Stimulated activated CD4-positive, alpha-beta T cell treated with anti-CD3 and anti-CD28 coated beads, Interleukin-12 subunit alpha, Interleukin-12 subunit beta, amount 100 ng/mL, for 24 hours (primary cell): ENCODE results near the gene DYSF.

Experiments
- DNase-seq, 2 experiments: peaks; one replicate each; pipeline ENCODE4 v3.0.0-alpha.2; 2020; ENCODE audit warnings: low read depth in 2 of 2

DYSF gene

GRCh38 chr2:71706836-71707235, 253.5 kb downstream of the DYSF start:
- no peak for DNase-seq

DNA sequence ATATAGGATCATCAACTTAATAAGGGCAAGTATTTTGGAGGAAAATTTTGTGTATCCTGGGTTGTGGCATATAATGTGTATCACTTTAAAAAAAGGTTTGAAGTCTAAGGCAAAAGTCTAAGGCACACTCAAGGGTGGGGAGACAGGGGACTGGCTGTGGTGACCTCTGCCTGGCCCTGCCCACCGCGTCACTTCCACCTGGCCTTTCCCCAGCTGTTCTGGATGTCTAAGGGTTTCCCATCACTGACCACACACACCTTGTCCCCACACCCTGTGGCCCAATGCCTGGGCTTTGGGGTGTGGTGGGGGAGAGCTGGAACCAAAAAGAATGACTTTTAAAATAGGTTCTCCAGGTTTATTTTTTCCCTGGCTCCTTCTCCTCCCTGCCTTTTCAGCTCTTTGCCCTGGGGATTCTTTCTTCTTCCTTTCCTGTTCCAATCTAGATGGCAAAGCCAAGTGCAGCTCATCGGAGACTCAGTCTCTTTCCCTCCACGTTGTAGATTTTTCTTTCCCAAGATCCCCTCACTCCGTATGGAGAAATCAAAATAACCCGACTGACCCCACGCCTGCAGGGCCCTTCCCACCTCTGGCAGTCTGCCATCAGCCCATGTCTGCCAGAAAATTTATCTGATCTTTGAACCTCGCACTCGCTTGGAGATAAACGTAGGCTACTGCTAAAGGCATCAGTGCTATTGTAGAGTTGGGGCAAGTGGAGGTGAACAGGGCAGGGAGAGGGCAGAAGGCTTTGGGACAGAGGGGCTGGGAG, 257.2 kb downstream of the DYSF start:
- no peak for DNase-seq

DNA sequence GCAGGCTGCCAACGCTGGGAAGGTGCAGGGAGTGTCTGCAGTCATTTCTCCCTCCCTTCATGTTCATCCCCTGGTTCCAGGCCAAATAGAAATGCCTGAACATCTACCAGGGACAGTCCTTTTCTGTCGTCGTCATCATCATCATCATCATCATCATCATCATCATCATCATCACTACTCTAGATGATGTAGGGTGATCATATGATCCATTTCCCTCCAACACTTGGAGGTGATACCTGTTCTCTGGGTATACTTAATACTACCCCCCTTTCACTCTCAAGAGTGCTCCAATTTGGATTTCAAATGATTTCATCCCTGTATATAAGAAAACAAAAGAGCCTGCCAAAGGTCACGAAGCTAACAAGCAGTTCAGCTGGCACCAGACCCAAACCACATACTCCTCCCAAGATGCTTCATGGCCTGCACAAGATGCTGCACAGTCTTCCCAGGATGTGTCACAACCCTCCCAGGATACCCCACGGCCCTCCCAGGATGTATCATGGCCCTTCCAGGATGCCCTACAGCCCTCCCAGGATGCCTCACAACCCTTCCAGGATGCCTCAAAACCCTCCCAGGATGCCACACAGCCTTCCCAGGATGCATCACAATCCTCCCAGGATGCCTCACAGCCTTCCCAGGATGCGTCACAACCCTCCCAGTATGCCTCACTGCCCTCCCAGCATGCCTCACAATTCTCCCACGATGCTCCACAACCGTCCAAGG, 257.9 kb downstream of the DYSF start:
- DNase-seq, result no peak

GRCh38 chr2:71712158-71712818, 258.9 kb downstream of the DYSF start:
- no peak for DNase-seq

DNA sequence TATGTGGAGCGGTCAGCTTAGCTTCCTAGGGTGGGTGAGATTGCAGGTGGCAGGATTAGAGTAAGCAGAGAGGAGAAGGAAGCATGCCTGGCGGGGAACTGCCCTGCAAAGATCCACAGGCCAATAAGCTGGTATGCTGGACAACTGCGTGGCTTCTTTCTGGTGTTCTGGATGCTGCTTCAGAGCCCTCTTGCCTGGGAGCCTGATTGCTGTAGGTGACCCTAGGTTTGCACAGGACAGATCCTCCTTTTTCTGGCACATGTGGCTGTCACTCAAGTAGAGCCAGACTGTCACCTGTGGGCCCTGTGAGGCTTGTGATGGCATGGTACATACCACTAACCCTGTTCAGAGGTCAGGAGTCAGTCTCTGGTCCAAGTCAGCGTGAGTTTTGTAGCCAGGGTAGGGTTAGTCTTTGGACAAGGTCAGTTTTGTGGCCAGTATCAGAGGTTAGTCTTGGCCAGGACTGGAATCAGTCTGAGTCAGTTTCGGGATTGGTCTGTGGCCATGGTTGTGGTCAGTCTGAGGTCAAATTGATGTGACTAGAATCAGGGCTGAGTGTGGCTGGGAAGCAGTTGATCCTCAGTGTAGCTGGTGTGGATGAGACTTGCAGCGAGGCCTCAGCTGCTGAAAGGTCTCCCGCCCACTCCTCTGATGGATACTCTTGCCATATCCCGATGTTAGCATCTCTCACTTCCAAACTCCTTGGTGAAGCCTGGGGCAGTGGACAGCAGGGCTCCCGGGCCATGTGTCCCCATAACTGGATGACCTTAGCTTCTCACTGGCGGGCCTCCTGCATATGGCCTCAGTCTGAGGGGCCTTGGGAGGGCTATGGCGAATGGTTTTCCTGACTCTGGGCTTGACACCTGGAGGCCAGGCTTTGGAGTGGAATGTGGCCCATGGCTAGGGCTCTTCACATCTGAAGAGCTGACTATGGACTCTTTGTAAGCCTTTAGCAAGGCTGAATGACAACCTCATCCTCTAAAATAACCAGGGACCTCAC, 260.5 kb downstream of the DYSF start:
- no peak for DNase-seq

DNA sequence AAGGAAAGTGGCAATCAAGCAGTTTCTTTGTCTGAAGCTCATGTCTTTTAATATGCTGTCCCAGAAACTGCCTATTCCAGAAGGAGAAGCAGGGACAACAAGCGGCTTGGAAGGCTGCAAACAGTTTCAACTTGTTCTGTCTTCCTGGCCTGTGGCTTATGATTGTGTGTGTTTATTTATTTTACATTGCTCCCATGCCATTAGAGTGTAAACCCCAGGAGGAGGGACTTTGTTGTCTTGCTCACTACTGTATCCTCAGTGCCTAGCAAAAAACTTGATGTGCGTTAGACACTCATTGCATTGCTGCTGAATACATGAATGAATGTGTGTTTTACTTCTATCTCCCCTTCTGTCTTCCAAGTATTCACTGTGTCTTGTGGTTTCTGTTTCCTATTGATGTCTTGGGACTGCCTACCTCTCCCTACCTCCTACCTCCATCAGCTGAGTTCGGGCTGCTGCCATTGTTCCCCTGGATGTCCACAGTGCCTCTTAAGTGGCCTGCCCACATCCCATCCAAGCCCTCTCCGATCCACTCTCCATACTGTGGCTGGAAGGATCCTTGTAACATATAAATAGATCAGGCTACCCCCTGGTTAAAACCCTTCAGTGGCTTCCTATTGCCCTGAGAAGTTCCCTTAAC, 261.4 kb downstream of the DYSF start:
- DNase-seq, result no peak

GRCh38 chr2:71715241-71715750, 261.9 kb downstream of the DYSF start:
- DNase-seq, result no peak

GRCh38 chr2:71715951-71716696, 262.8 kb downstream of the DYSF start:
- no peak for DNase-seq

DNA sequence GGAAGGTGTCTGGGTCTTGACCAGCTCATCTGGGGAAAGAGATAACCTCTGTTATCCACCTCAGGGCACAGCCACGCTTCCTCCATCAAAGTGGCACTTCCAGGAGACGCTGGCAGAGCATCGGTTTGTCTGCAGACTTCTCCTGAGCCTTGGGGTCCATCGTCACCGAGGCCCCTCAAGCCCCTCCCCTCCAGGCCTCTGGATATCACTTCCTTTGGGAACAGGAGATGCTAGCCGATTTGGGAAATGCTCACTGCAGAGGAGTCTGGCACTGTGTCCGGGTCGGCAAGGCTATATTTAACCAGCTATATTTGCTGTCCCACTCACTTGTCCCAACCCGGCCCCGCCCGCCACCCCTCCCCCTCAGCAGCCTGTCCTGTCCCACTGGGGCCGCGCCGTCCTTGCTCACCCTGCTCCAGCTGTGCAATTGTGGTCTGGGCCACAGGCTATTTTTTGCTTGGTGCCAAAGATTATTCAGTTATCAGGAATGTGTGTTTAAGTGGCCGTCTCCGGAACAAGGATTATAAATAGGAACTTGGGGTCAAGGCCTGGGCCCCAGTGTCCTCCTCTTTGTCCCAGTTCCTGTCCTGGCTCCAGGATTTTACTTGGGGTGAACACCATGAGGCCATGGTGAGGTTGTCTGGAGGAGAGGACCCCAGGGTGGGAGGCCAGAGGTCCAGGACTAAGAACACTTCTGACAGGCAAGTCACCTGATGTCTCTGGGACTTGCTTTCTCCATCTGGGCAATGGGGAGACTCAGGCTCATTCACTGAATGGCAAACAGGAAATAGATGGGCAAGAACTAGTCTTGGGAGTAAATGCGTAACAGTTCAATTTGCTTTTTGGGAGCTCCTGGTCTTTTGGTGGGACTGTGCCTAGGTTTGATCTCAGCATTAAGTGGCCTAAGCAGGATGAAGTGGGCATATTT, 263.6 kb downstream of the DYSF start:
- no peak for DNase-seq

DNA sequence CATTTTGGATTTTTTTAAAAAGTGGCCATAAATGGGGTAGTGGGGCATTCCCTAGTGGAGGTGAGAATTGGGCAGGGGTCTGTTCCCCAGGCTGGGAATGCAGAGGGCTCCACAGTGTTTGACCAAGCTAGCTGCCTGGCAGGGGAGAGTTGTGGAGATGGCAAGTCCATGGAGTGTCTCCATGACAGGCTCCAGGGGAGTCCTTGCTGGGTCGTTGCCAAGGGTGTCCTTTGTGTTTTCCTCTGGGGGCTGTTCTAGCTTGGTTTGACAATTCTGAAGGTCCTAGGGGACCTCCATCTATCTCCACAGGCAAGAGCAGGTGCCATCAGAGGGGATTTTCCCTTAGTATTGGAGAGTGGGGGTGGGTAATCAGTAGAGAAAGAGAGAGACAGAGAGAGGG, 265.3 kb downstream of the DYSF start:
- no peak for DNase-seq

DNA sequence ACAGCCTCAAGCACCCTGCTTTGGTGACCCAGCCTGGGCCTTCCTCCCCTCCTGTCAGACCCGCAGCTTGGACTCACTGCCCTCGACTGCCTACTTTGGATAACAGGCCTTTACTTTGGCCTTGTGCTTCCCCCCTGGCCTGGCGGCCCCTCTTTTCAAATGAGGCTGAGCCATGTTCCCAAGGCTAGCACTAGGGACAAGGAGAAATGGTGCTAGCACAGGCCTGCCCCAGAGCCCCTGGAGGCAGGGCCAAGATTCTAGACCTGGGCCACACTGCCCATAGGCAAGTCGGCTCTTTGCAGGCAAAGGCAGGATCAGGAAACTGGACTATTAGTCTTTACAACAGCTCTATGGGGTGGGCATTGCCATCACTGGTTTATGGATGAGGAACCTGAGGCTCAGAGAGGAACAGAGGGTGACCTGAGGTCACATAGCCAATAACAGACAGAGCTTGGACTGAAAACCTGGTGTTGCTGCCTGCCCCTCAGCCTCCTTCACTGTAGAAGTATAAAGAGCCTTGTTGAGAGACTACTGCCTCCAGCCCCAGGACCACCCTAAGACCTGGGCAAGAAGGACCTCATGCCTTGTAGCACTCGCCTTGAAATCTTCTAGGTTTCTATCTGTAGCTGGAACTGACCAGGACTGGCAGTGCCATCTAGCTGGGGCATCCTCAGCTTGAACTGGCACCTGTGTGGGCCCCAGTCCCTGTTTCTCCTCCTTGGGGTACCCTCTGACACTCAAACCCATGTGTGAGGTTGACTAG, 266.3 kb downstream of the DYSF start:
- DNase-seq, result no peak

GRCh38 chr2:71720283-71720560, 266.9 kb downstream of the DYSF start:
- no peak for DNase-seq

DNA sequence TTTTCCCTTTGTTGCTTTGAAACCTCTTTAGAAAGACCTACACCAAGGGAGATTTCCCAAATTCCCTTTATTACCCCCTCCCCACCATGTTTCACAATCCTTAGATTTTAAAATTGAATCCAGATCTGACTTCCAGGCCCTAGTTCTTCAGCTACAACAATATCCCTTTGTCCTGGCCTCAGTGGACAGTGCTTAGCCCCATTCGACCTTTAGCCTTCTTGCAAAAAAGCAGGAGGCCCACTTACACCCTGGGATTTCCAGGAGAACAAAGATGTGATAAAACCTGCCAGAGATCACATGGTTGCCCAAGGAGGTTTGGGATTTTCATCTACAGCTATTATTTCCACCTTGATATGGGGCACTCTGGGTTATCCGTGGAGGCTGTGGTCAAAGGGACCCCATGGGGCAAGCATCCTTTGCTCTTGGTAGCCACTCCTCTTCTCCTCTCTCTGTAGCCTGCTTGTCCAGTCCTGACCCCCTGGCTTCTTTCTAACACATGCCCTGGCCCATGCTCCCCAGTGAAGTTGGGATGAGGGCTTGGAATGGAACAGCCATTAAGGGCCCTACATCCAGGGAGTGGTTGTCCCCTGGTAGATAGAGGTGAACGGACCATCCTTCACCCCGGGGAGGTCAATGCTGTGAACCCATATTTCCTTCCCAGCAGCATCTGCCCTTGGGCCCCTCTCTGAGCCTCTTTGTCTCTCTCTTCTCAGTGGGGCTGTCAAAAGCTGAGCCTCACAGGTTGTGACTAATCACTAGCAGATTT, 267.4 kb downstream of the DYSF start:
- DNase-seq, result no peak

DNA sequence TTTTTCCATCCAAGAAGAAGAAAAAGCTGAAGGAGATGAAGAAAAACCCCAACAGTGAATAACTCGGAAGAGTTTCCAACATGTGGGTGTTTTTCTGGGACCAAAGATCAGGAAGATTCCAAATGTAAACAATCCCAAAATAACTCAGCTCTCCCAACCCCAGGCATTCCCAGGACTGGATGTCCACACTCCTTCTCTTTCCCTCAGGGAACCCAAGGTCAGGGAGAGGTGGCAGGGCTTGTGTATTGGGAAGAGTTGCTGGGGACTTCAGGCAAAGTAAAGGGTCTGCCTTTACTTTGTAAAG, 268.0 kb downstream of the DYSF start:
- DNase-seq, result no peak

DNA sequence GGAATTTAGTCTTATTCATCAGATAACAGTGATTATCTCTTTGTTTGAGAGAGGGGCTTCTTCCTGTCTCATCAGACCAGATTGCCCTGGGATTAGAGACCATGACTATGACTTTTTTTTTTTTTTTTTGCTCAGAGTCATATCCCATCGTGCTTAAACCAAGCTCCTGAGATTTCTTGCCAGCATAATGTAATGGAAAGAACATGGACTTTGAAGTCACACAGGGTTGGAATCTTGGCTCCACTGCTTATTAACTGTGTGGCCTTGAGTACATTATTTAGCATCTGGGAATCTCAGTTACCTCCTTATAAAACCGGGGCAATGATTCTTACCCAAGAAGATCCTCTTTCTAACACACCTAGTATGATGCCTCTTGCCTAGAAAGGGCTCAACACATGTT, 268.3 kb downstream of the DYSF start:
- no peak for DNase-seq

GRCh38 chr2:71722286-71722685, 268.9 kb downstream of the DYSF start:
- no peak for DNase-seq

DNA sequence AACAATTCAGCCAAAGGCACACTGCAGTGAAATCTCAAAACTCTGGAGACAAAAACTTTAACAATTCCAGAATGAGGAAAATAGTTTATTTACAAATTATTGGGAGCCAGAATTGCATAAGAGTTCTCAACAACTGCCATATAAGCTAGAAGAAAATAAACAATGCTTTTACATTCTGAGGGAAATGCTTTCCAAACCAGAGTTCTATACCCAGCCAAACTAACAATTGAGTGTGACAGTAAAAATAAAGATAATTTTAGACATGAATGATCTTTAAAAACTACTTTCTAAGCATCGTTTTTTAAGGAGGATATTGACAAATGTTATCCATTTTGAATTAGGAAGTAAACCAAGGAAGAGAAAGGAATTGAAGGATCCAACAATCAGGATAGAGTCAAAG, 271.4 kb downstream of the DYSF start:
- DNase-seq, result no peak

- DNase-seq, result no peak
Measured at GRCh38 chr2:71725836-71726235, 272.5 kb downstream of the DYSF start.
